Fibroblast of peridontal ligament (primary cell): ENCODE data around the gene CDK10.
"Not testable (repeated sequence)": the region's sequence is repeated elsewhere in the genome, so short reads cannot be mapped to it uniquely, and the experiment has no call there.

Source experiments
- DNase-seq: peaks from one replicate; pipeline ENCODE4 v3.0.0-alpha.2; 2010; ENCODE audit errors: extremely low read depth

The CDK10 gene

GRCh38 chr16:89695875-89696669 lies 9.6 kb downstream of the CDK10 start:
- DNase-seq: no peak

- DNase-seq: no peak
Measured at GRCh38 chr16:89696670-89697128, 10.2 kb downstream of the CDK10 start.

- DNase-seq: no peak
Measured at GRCh38 chr16:89697161-89697615, 10.7 kb downstream of the CDK10 start.

- no peak for DNase-seq
Measured at GRCh38 chr16:89697616-89698331, 11.3 kb downstream of the CDK10 start.

- not testable (repeated sequence) for DNase-seq
Measured at GRCh38 chr16:89698717-89699116, 12.2 kb downstream of the CDK10 start.

GRCh38 chr16:89699629-89700099 lies 13.2 kb downstream of the CDK10 start:
- DNase-seq: not testable (repeated sequence)

GRCh38 chr16:89700100-89700648 lies 13.7 kb downstream of the CDK10 start:
- DNase-seq: peak; percentile 90

GRCh38 chr16:89700649-89701424 lies 14.3 kb downstream of the CDK10 start:
- no peak for DNase-seq

GRCh38 chr16:89701425-89702406 lies 15.2 kb downstream of the CDK10 start, which contains the start of gene SPATA2L:
SPATA2L (minus strand) TSS chr16:89701705; CDS start chr16:89701232, 473 bp downstream.
- DNase-seq: peak; percentile 49

- no peak for DNase-seq
Measured at GRCh38 chr16:89704281-89704680, 17.8 kb downstream of the CDK10 start.

- DNase-seq: no peak
Measured at GRCh38 chr16:89705006-89705405, 18.5 kb downstream of the CDK10 start.

GRCh38 chr16:89706518-89707260 lies 20.2 kb downstream of the CDK10 start:
- no peak for DNase-seq

GRCh38 chr16:89707695-89708094 lies 21.2 kb downstream of the CDK10 start:
- DNase-seq: no peak

GRCh38 chr16:89708481-89708931 lies 22.0 kb downstream of the CDK10 start:
- DNase-seq: no peak

- no peak for DNase-seq
Measured at GRCh38 chr16:89709166-89709565, 22.7 kb downstream of the CDK10 start.

- DNase-seq: no peak
Measured at GRCh38 chr16:89709716-89710432, 23.4 kb downstream of the CDK10 start.

- no peak for DNase-seq
Measured at GRCh38 chr16:89710709-89711564, 24.4 kb downstream of the CDK10 start.
